B cell (primary cell): ENCODE results near the gene ABCC1.

Source experiments
- CTCF ChIP-seq: fragments of 200-600 bp; IDR thresholded peaks from one replicate; pipeline ENCODE4 v1.8.0; 2022; ENCODE audit warnings: antibody characterized with exemption, mild to moderate bottlenecking
- EZH2 ChIP-seq: IDR thresholded peaks from 2 replicates; pipeline ENCODE4 v1.6.1; 2012; ENCODE audit warnings: borderline replicate concordance, low read depth, mild to moderate bottlenecking, moderate library complexity, low read length; ENCODE audit not compliant: insufficient read depth, poor library complexity, severe bottlenecking

DNA sequence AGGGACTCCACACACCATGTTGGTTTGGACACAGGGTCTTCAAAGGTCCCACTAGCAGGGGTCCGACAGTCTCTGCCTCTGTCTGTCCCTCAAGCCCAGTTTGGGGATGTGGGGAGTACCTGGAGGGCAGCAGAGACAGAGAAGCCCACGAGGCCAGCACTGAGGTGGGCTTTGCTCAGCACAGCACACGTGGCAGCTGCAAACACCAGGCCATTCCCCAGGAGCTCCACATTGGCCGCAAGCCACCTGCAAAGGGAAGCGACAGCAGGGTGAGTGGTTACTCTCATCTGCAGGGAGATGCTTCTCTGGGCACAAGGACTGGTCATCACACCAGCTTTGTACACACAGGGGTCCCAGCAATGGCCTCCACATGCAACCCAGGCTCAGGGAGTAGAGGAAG is 211.9 kb downstream of the ABCC1 start:
- TF ChIP-seq CTCF (no peak), EZH2 (no peak)
